Stimulated activated CD4-positive, alpha-beta T cell treated with anti-CD3 and anti-CD28 coated beads, Interleukin-12 subunit alpha, Interleukin-12 subunit beta, amount 100 ng/mL, for 24 hours (primary cell): ENCODE measurements around the gene BCLAF1.
"Not testable (repeated sequence)": the region's sequence is repeated elsewhere in the genome, so short reads cannot be mapped to it uniquely, and the experiment has no call there.

Experiments used
- DNase-seq, 2 experiments: peaks; one replicate each; pipeline ENCODE4 v3.0.0-alpha.2; 2020; ENCODE audit warnings: low read depth in 2 of 2

Gene BCLAF1

DNA sequence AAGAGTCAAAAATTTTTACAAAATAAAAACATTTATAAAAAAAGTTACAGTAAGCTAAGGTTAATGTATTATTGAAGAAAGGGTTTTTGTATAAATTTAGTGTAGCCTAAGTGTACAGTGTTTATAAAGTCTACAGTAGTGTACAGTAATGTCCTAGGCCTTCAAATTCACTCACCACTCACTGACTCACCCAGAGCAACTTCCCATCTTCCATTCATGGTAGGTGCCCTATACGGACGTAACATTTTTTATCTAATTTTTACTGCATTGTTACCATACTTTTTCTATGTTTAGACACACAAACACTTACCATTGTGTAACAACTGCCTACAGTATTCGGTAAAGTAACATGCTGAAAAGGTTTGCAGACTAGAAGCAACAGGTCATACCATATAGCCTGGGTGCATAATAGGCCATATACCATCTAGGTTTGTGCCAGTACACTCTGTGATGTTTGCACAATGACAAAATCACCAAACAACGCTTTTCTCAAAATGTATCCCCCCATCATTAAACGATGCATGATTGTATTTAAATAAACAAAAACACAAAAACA, 45.5 kb downstream of the BCLAF1 start:
- DNase-seq = no peak

GRCh38 chr6:136236466-136237293, 53.0 kb downstream of the BCLAF1 start:
- DNase-seq = no peak

DNA sequence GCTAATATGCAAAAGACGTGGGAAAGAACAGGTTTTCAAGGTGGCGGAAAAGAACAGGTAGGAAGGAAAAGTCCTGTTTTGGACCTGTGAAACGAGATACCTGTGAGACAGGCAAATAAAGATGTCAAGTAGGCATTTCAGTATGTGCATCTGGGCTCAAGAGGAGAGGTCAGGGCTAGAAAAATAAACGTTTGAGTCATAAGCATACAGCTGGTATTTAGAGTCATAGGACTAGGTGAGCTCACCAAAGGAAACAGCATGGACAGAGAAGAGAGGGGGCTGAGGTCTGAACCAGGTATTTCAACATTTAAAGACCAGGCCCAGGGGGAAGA, 54.4 kb downstream of the BCLAF1 start:
- DNase-seq = no peak

DNA sequence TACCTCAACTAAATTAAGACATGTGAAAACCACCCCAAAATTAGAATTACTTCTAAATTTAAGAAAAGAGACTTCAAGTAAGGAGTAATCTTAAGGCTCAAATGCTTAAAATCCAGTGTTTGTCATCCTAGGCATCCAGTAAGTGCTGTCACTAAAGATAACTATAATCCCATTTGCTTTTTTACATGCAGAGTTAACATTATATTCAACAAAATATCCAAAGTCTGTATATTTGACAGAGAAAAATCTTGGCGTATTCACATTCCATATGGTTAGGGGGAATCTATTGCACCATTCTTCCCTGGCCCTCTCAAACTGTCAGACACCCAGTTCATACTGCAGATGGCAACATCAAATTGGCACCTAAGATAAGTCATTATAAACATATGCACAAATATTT, 56.9 kb downstream of the BCLAF1 start:
- no peak for DNase-seq

GRCh38 chr6:136230219-136230853, 59.3 kb downstream of the BCLAF1 start:
- no peak for DNase-seq

DNA sequence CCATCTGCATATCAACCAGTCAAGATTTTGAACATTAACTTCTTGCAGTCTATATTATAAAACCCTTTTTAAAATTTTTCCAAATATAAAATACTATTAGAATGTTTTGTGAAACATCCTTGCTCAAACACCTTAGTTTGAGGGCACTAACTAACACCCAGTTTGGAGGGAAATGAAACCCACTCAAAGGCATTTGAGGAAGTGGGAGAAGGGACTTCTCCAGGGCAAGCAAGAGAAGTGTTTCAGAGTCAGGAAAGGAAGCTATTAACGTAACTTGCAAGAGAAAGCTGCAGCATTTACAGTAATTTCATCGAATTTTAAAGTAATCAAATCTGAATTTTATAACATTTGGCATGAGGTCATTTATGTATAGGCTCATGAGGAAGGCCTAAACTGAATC, 60.8 kb downstream of the BCLAF1 start:
- DNase-seq = no peak

GRCh38 chr6:136226674-136227377, 62.8 kb downstream of the BCLAF1 start:
- no peak for DNase-seq

DNA sequence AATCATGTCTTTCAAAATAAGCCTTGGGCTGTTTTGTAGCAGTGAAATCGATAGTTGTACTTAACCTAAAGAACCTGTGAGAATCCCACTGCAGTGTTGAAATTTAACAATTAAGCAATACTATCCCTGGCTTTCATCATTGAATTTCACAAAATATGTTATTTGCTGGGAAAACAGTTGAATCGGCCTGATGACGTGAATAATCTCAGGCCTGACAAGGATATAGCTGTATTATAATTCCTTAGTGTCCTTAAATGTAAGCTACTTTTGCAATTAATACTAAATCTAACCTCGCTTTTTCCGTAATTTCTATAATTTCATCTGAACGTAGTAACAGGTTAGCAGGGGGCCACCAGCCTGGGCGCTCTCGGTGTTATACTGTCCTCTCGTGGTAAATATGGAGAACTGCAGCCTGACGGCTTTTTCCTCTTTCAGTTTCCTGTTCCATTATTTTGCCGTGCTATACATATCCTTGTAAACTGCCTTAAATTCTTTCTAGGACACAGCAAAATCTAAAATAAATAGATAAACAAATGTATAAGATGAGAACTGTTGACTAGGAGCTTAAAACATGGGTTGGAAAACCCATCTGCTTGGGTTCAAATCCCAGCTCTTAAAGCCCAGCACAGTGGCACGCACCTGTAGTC, 63.5 kb downstream of the BCLAF1 start:
- DNase-seq = peak; percentile 21 to 37

DNA sequence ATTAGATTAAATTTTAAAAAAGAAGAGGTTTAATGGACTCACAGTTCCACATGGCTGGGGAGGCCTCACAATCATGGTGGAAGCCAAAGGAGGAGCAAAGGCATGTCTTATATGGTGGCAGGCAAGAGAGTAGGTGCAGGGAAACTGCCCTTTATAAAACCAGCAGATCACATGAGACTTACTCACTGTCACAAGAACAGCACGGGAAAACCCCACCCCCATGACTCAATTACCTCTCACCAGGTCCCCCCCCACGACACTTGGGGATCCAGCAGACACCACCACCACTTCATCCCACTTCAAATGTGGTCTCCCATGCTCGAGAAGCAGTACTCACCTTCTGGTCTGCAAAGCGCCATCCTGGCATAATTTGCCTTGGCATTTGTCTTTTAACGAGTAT, 64.2 kb downstream of the BCLAF1 start:
- DNase-seq = peak in 1 of 2 experiments; percentile 8

- DNase-seq = not testable (repeated sequence)
These were observed 64.7 kb downstream of the BCLAF1 start for GRCh38 chr6:136224974-136225373.

- no peak for DNase-seq
These were observed 72.9 kb downstream of the BCLAF1 start for GRCh38 chr6:136216503-136217401.

DNA sequence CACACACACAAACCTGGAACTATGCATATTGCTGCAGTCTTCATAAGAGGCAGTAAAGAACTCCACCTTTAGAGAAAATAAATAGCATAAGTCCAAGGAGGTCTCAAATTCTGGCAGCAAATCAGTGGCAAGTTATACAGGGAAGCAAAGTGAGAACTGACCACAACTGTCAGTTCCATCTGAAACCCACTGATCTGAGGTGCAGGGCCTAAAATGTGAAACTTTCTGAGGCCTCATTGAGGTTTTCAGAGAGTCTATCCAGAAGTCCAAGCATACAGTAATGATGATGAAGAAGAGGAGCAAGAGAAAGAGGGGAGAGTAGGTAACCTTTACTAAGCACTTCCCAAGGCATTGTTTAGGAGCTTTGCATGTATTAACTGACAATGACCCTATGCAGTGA, 75.8 kb downstream of the BCLAF1 start:
- DNase-seq = no peak

DNA sequence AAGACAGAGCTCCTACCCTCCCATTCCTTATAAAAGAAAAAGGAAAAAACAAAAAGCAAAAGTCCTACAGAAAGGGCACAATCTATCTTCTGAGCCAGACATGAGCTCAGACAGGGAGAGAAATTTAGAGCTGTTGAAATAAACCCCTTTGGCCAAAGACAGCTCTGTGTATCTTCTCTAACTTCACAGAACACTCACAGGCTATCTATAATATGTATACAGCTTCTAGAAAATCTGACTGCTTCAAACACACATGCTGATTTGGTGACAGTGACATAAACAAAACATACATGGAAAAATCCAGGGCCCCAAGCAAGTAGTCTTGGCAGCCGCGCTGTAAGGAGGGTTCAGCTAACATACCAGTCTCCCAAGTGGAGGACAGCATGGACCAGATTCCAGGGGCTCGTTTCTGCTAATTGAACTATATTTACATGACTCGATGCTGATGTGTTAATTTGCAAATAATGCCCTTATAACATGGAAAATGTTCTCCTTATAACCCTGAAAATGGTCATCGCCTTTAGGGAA, 76.6 kb downstream of the BCLAF1 start:
- DNase-seq = no peak

GRCh38 chr6:136212608-136213007, 77.0 kb downstream of the BCLAF1 start:
- no peak for DNase-seq

DNA sequence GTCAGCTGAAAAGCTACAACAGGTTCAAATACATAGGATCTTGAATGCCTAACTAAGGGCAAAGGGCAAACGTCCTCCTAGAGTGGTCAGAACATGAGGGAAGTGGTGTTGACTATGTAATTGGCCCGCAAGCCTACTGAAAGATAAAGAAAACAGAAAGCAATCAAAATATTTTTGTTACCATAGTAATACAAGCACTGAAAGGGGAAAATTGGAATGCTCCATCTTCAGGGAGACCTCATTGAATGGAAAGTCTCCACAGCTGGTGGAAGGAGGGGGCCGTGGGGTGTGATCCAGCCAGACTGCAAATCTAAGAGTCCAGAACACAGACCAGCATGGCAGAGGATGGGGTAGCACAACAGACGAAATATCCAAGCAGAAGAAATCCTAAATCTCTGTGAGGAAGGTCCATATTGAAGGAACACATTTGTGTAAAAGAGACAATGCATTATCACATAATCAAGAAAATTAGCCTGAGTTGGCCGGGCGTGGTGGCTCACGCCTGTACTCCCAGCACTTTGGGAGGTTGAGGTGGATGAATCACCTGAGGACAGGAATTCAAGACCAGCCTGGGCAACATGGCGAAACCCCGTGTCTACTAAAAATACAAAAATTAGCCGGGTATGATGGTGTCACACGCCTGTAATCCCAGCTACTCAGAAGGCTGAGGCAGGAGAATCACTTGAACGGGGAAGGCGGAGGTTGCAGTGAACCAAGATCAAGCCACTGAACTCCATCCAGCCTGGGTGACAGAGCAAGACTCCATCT, 79.1 kb downstream of the BCLAF1 start:
- no peak for DNase-seq

DNA sequence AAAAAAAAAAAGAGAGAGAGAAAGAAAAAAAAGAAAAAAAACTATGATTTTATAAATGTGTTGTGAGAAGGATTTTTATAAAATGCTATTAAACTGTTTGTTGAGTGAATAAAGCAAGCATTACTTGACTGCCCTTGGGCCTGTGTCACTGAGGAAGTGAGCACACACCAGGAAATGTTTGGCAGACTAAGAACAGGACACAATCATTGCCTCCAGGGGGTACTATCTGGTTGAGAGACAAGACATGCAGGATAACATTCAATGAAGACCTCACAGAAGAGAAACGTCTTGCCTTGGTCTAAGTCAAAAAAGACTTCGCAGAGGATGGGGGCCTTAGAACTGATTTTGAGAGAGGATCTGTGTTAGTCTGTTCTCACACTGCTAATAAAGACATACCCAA, 80.2 kb downstream of the BCLAF1 start:
- DNase-seq = no peak

DNA sequence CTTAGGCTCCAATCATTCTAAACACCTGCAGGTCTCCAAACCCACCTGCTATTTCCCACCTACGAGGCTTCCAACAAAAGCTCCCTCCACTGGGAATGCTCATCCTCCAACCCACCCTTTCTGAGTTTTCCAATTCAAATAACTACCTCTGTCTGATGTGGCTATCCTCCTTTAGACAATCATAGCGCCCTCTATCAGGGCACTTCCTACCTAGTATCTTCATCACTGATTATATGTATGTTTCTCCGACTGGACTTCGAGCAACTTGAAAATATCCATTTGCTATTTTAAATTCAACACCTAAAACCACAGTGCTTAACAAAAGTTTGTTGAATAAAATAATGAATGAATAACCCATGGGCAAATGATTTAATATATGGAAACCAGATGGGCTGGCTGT, 80.9 kb downstream of the BCLAF1 start:
- DNase-seq = no peak
